H1 (cell line): Measurements from ENCODE around the gene C14orf93. TPM values are rescaled to one million over a fixed set of nuclear protein-coding genes. Genes with fewer than 3 reads are reported as not detected.

Source experiments
- CTCF ChIA-PET: fragments of 300-600 bp; sonication (Branson Sonifier 250); formaldehyde crosslinking; loops from one replicate; lab custom pipeline; 2021; ENCODE audit not compliant: partially characterized antibody; lab: Charles Lee
- POLR2A ChIA-PET: fragments of 300-600 bp; sonication (Branson Sonifier 250); formaldehyde crosslinking; loops from one replicate; lab custom pipeline; 2021; ENCODE audit warnings: inconsistent platforms; ENCODE audit not compliant: partially characterized antibody; lab: Charles Lee
- DNase-seq, 2 experiments: peaks; one replicate each; pipeline versions ENCODE4 v3.0.0 to v3.0.0-alpha.2; 2010 to 2022; ENCODE audit warnings: low spot score in 2 of 2, low read depth in 1 of 2, mixed read lengths in 1 of 2
- FAIRE-seq: peaks from 2 replicates; lab custom pipeline; 2011; peaks lifted over from hg19 to GRCh38; lab: Jason Lieb, UNC
- H2AFZ ChIP-seq: 2 replicates; pipeline ENCODE4 v1.8.1; 2012; ENCODE audit warnings: low read length, inconsistent platforms
- H2AK5ac ChIP-seq: 2 replicates; pipeline ENCODE4 v1.6.1; 2013; ENCODE audit warnings: low read depth, low read length
- H2BK120ac ChIP-seq: replicated peaks from 2 replicates; pipeline ENCODE3; 2013; ENCODE audit warnings: low read depth, low read length, inconsistent platforms
- H2BK12ac ChIP-seq: 2 replicates; pipeline ENCODE4 v1.6.1; 2013; ENCODE audit warnings: low read depth, low read length
- H2BK15ac ChIP-seq: 2 replicates; pipeline ENCODE4 v1.6.1; 2013; ENCODE audit warnings: low read length
- H2BK20ac ChIP-seq: 2 replicates; pipeline ENCODE4 v1.6.1; 2013; ENCODE audit warnings: low read length
- H2BK5ac ChIP-seq: 2 replicates; pipeline ENCODE4 v1.6.1; 2013; ENCODE audit warnings: low read depth, low read length
- H3K14ac ChIP-seq: 2 replicates; pipeline ENCODE4 v1.6.1; 2013; ENCODE audit warnings: inconsistent platforms; ENCODE audit not compliant: insufficient read length
- H3K18ac ChIP-seq: 2 replicates; pipeline ENCODE4 v1.6.1; 2013; ENCODE audit warnings: low read length; ENCODE audit errors: extremely low read depth
- H3K23ac ChIP-seq: 2 replicates; pipeline ENCODE4 v1.6.1; 2013; ENCODE audit warnings: inconsistent platforms; ENCODE audit not compliant: insufficient read length
- H3K23me2 ChIP-seq: 2 replicates; pipeline ENCODE4 v1.6.1; 2013; ENCODE audit warnings: low read depth, low read length
- H3K27ac ChIP-seq: 2 replicates; pipeline ENCODE4 v1.6.1; 2011; ENCODE audit warnings: low read depth, low read length, inconsistent platforms
- H3K27me3 ChIP-seq, 4 experiments: replicated peaks in 1 of 4; 1 replicate in 1 of 4; 2 replicates in 3 of 4; pipeline versions ENCODE4 v1.6.1 to v1.8.1; 2011 to 2013; ENCODE audit warnings: low read length in 3 of 4, mild to moderate bottlenecking in 3 of 4, inconsistent platforms in 2 of 4, mixed read lengths in 2 of 4, moderate library complexity in 1 of 4; ENCODE audit not compliant: control insufficient read depth in 3 of 4, insufficient read depth in 3 of 4; ENCODE audit errors: extremely low read depth in 1 of 4
- H3K36me3 ChIP-seq, 4 experiments: 2 replicates each; pipeline versions ENCODE4 v1.6.1 to v1.8.1; 2011 to 2013; ENCODE audit warnings: mild to moderate bottlenecking in 4 of 4, low read length in 3 of 4, moderate library complexity in 2 of 4, control low read depth in 1 of 4, inconsistent platforms in 1 of 4; ENCODE audit not compliant: insufficient read depth in 4 of 4, control insufficient read depth in 2 of 4
- H3K4ac ChIP-seq: replicated peaks from 2 replicates; pipeline ENCODE3; 2013; ENCODE audit warnings: low read length, low read depth, mixed read lengths, inconsistent platforms; ENCODE audit not compliant: insufficient read length
- H3K4me1 ChIP-seq, 4 experiments: replicated peaks in 1 of 4; 1 replicate in 1 of 4; 2 replicates in 3 of 4; pipeline versions ENCODE4 v1.6.1 to v1.8.1; 2011 to 2013; ENCODE audit warnings: low read length in 3 of 4, inconsistent platforms in 2 of 4, mixed read lengths in 1 of 4; ENCODE audit not compliant: insufficient read depth in 4 of 4, control insufficient read depth in 3 of 4
- H3K4me2 ChIP-seq, 2 experiments: 2 replicates each; pipeline versions ENCODE4 v1.6.1 to v1.8.1; 2011 to 2013; ENCODE audit warnings: low read depth in 2 of 2, low read length in 2 of 2, control low read depth in 1 of 2, inconsistent platforms in 1 of 2, mild to moderate bottlenecking in 1 of 2; ENCODE audit not compliant: insufficient read depth in 1 of 2
- H3K4me3 ChIP-seq, 4 experiments: fragments of 200-600, 300-600 bp in 1 of 4; sonication (generic), shearing (Covaris generic), sonication (Bioruptor Twin) in 1 of 4; 2 replicates each; pipeline versions ENCODE4 v1.5.1 to v1.8.1; 2011 to 2016; ENCODE audit warnings: low read length in 4 of 4, low read depth in 3 of 4, control low read depth in 2 of 4, inconsistent platforms in 2 of 4, mild to moderate bottlenecking in 2 of 4, mixed read lengths in 1 of 4, moderate library complexity in 1 of 4; ENCODE audit not compliant: insufficient read depth in 2 of 4; ENCODE audit errors: extremely low read depth in 1 of 4
- H3K56ac ChIP-seq: replicated peaks from 2 replicates; pipeline ENCODE3; 2013; ENCODE audit warnings: low read depth, mild to moderate bottlenecking, mixed read lengths, low read length, inconsistent platforms; ENCODE audit not compliant: insufficient read length
- H3K79me1 ChIP-seq: 2 replicates; pipeline ENCODE4 v1.6.1; 2013; ENCODE audit warnings: low read depth, low read length, control low read depth
- H3K79me2 ChIP-seq, 2 experiments: 2 replicates each; pipeline versions ENCODE4 v1.6.1 to v1.8.1; 2012 to 2013; ENCODE audit warnings: low read length in 2 of 2, mild to moderate bottlenecking in 2 of 2, inconsistent platforms in 1 of 2; ENCODE audit not compliant: insufficient read depth in 2 of 2, control insufficient read depth in 1 of 2
- H3K9ac ChIP-seq, 4 experiments: replicated peaks in 1 of 4; 1 replicate in 1 of 4; 2 replicates in 3 of 4; pipeline versions ENCODE4 v1.6.1 to v1.8.1; 2011 to 2013; ENCODE audit warnings: low read depth in 3 of 4, low read length in 3 of 4, control low read depth in 2 of 4, mild to moderate bottlenecking in 2 of 4, moderate library complexity in 2 of 4, inconsistent platforms in 1 of 4; ENCODE audit errors: extremely low read depth in 1 of 4
- H3K9me3 ChIP-seq, 2 experiments: 2 replicates each; pipeline versions ENCODE4 v1.6.1 to v1.8.1; 2012 to 2013; ENCODE audit warnings: mild to moderate bottlenecking in 2 of 2, moderate library complexity in 2 of 2, control low read depth in 1 of 2, inconsistent platforms in 1 of 2, low read depth in 1 of 2, low read length in 1 of 2, mixed read lengths in 1 of 2; ENCODE audit not compliant: insufficient read depth in 2 of 2
- H4K20me1 ChIP-seq, 2 experiments: replicated peaks in 1 of 2; 2 replicates each; pipeline versions ENCODE3 to v1.8.1; 2011 to 2013; ENCODE audit warnings: inconsistent platforms in 2 of 2, low read length in 2 of 2, mild to moderate bottlenecking in 1 of 2; ENCODE audit not compliant: insufficient read depth in 2 of 2, control insufficient read depth in 1 of 2
- H4K5ac ChIP-seq: 2 replicates; pipeline ENCODE4 v1.6.1; 2013; ENCODE audit warnings: low read length, low read depth, mixed read lengths, inconsistent platforms; ENCODE audit not compliant: insufficient read length
- H4K8ac ChIP-seq: 2 replicates; pipeline ENCODE4 v1.8.0; 2013; ENCODE audit warnings: mild to moderate bottlenecking, moderate library complexity, low read length, inconsistent platforms; ENCODE audit not compliant: insufficient read depth; ENCODE audit errors: extremely low read depth
- H4K91ac ChIP-seq: replicated peaks from 2 replicates; pipeline ENCODE3; 2013; ENCODE audit warnings: low read length, mixed read lengths, inconsistent platforms; ENCODE audit not compliant: insufficient read length
- ASH2L ChIP-seq: fragments of 200-600, 300-600 bp; sonication (generic); IDR thresholded peaks from one replicate; pipeline ENCODE4 v1.7.1; 2017; ENCODE audit warnings: low read length
- CBX8 ChIP-seq: fragments of 300-800, 300-1000 bp; sonication (generic); IDR thresholded peaks from 2 replicates; pipeline ENCODE4 v1.7.1; 2016; ENCODE audit warnings: low read depth, low read length, borderline replicate concordance
- JUND ChIP-seq: IDR thresholded peaks from 2 replicates; pipeline ENCODE4 v1.6.1; 2011; ENCODE audit warnings: mild to moderate bottlenecking, improper control_type of control experiment, low read length
- KDM1A ChIP-seq: fragments of 200-600, 300-600 bp; sonication (generic); IDR thresholded peaks from 2 replicates; pipeline ENCODE4 v1.7.1; 2016; ENCODE audit warnings: mild to moderate bottlenecking, low read length, borderline replicate concordance
- KDM5A ChIP-seq: fragments of 200-600 bp; IDR thresholded peaks from 2 replicates; pipeline ENCODE4 v1.7.1; 2012; ENCODE audit warnings: mild to moderate bottlenecking, low read length, inconsistent platforms, mixed read lengths
- RNF2 ChIP-seq: fragments of 200-900, 300-1000 bp; sonication (generic); IDR thresholded peaks from 2 replicates; pipeline ENCODE4 v1.7.1; 2016; ENCODE audit warnings: borderline replicate concordance, low read depth, mild to moderate bottlenecking, antibody characterized with exemption, low read length; ENCODE audit not compliant: poor library complexity, severe bottlenecking; ENCODE audit errors: missing control alignments
- SAP30 ChIP-seq: fragments of 300-600 bp; sonication (generic); IDR thresholded peaks from 2 replicates; pipeline ENCODE4 v1.7.1; 2012; ENCODE audit warnings: low read length, moderate library complexity, mild to moderate bottlenecking, inconsistent platforms; ENCODE audit not compliant: insufficient read depth, insufficient replicate concordance
- SIRT6 ChIP-seq: IDR thresholded peaks from one replicate; pipeline ENCODE4 v1.7.1; 2012; ENCODE audit warnings: low read length, inconsistent platforms
- TAF1 ChIP-seq: IDR thresholded peaks from 2 replicates; pipeline ENCODE4 v1.6.1; 2011; ENCODE audit warnings: mild to moderate bottlenecking, low read depth, low read length
- YY1 ChIP-seq: IDR thresholded peaks from 2 replicates; pipeline ENCODE4 v1.6.1; 2011; ENCODE audit warnings: low read depth, mild to moderate bottlenecking, low read length
- WGBS, 2 experiments: shearing (Covaris generic) in 1 of 2; methylation state at CpG; one replicate each; pipeline versions ENCODE4 v1.1.6 to v1.1.7; 2013 to 2015; ENCODE audit warnings: low lambda C conversion rate in 2 of 2, mixed read lengths in 2 of 2, inconsistent platforms in 1 of 2, low coverage in 1 of 2, missing lambda C conversion rate in 1 of 2; ENCODE audit not compliant: insufficient replicate concordance in 2 of 2, insufficient coverage in 1 of 2, insufficient read length in 1 of 2; ENCODE audit errors: extremely low coverage in 1 of 2, missing lambda C conversion rate in 1 of 2; 5-methylcytosine and 5-hydroxymethylcytosine counted together
- polyA plus RNA-seq, 7 experiments: library from polyadenylated mRNA; depleted of rRNA in 3 of 7; stranded (reverse) in 5 of 7; unstranded in 2 of 7; fragments of >200 nt in 5 of 7; fragments of 200-250 nt in 2 of 7; gene quantifications; 1 replicate in 5 of 7; 2 replicates in 1 of 7; 4 replicates in 1 of 7; pipeline versions ENCODE4 v1.2.1 to v1.2.3, GENCODE V29; 2011 to 2013; ENCODE audit warnings: missing spikeins in 2 of 7, mixed read lengths in 2 of 7
- total RNA-seq: library from RNA; stranded (reverse); fragmentation: NEBNext Ultra II Directional; extraction: Animal tissue kit (Norgen Biotek cat#: 25700); gene quantifications from 2 replicates; pipeline ENCODE4 v1.2.1, GENCODE V29; 2021
- TF ChIP-seq, protein P1 (sequence below): IDR thresholded peaks from 2 replicates; pipeline ENCODE4 v1.6.1; 2011; ENCODE audit warnings: low read length, improper control_type of control experiment

Gene C14orf93
- total and polyA plus RNA-seq, 2 of the 8 experiments (the other 6 are each of a cell fraction or from before 2014, with no cell fraction given), result 7.8 to 8.2 TPM

DNA sequence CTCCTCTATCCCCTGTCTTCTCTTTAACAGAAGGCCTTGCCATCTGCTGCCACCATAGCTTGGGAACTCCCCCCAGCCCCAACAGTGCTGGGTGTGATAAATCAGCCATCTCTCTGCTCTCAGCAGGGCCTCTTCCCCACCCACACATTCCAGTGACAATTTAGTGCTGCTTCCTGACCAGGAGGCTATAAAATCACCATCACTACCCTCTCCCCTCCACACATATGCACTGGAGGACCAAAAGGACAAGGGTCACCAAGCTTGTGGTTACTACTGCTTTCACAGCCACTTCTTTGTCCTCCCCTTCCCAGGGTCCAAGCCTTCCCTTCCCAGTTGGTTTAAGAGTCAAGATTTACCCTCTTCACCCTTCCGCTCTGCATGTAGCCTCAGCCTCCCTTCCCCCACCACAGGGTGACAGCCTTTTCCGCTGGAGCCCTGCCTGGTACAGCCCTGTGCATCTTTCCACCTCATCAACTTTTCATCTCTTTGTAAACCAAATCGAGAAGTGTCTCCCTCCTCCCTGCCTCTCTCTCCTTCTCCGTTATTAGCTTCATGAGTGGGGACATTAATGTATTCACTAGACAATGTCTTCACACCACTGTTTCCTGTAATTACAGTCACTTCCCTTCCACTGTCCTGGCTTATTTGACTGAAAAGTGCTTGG, 15.3 kb upstream of the C14orf93 start:
- Histone ChIP-seq H3K79me1 (peaks cover 3% of the 10 kb centered on the region; the same call in 1 of the 2 replicates), H3K18ac (no peak overlapping the region), H3K4ac (no peak overlapping the region), H4K8ac (no peak overlapping the region), H2AK5ac (no peak overlapping the region), H3K36me3 (peaks cover 8 to 34% (median 22%) of the 10 kb centered on the region in 4 experiments; a peak in 7 of 8 replicates), H3K14ac (no peak overlapping the region), H2BK20ac (no peak overlapping the region), H2BK15ac (no peak overlapping the region), H4K20me1 (peaks cover 2 to 6% of the 10 kb centered on the region in 2 experiments), H3K27me3 (no peaks in the 10 kb centered on the region), H3K4me3 (no peak overlapping the region), H2BK12ac (no peak overlapping the region), H3K9ac (peak overlapping the region in 1 of 4 experiments; percentile 10; a peak in 2 of 7 replicates), H4K5ac (no peak overlapping the region), H3K79me2 (peaks cover 0 to 11% of the 10 kb centered on the region in 2 experiments; a peak in 2 of 4 replicates), H3K23ac (no peak overlapping the region), H3K23me2 (no peaks in the 10 kb centered on the region), H3K4me1 (peaks cover 0 to 3% (median under 1%) of the 10 kb centered on the region in 4 experiments; a peak in 1 of 7 replicates), H2BK5ac (no peak overlapping the region), H3K9me3 (no peaks in the 10 kb centered on the region), H4K91ac (no peak overlapping the region), H3K56ac (no peak overlapping the region), H3K4me2 (no peak overlapping the region; a peak in 1 of 4 replicates), H3K27ac (no peak overlapping the region), H2AFZ (no peak overlapping the region), H2BK120ac (no peak overlapping the region)
- ChIA-PET POLR2A (interaction anchor here (0.9 to 11.2 kb wide), 12 partner anchors 6 to 91 kb away, joined by 3 to 99 read pairs (median 4); partner anchors contain the start of gene PSMB5), CTCF (interaction anchor here (0.8 to 11.9 kb wide), 12 partner anchors 9 to 84 kb away, joined by 3 to 103 read pairs (median 7); partner anchors contain the start of genes AJUBA and PSMB11)
- WGBS, 2 experiments, result 86% methylated on average over 4 of the region's 4 CpGs; no CpG with 5 or more reads in 1 of the 2 experiments
- DNase-seq (no peak), FAIRE-seq (no peak)
- TF ChIP-seq, protein P1, sequence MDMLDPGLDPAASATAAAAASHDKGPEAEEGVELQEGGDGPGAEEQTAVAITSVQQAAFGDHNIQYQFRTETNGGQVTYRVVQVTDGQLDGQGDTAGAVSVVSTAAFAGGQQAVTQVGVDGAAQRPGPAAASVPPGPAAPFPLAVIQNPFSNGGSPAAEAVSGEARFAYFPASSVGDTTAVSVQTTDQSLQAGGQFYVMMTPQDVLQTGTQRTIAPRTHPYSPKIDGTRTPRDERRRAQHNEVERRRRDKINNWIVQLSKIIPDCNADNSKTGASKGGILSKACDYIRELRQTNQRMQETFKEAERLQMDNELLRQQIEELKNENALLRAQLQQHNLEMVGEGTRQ, result no peak
- TF ChIP-seq JUND (no peak), CBX8 (no peak), KDM1A (no peak), KDM5A (no peak), ASH2L (no peak), YY1 (no peak), RNF2 (no peak), SAP30 (no peak), TAF1 (no peak), SIRT6 (no peak)
